Measurements from ENCODE around the gene RBM12. TPM values are rescaled to one million over a fixed set of nuclear protein-coding genes. Genes with fewer than 3 reads are reported as not detected.

The RBM12 gene
- total and polyA plus RNA-seq, 2 of the 8 experiments (the other 6 are each of a cell fraction or from before 2014, with no cell fraction given) = 187 to 214 TPM

GRCh38 chr20:35600993-35601973 is 63.4 kb downstream of the RBM12 start (continued):
- no peak for TF ChIP-seq CHD7 (IDR thresholded peaks at IDR 0.05; ENCODE audit: insufficient replicate concordance, low read length)
- no peak for TF ChIP-seq BCL11A (IDR thresholded peaks at IDR 0.05; ENCODE audit: low read depth in 2 of 2, low read length in 2 of 2)
- TF ChIP-seq PHF8 (conservative IDR thresholded peaks at IDR 0.05; ENCODE audit: low read depth, low read length) = no peak
- TF ChIP-seq TBP (IDR thresholded peaks at IDR 0.05; ENCODE audit: low read depth, low read length) = no peak
- no peak for TF ChIP-seq GTF2F1 (IDR thresholded peaks at IDR 0.05; ENCODE audit: borderline replicate concordance, low read depth, low read length)
- peak; percentile 100 for TF ChIP-seq MAX (IDR thresholded peaks at IDR 0.05)
- no peak for TF ChIP-seq RFX5 (IDR thresholded peaks at IDR 0.05; ENCODE audit: borderline replicate concordance, low read depth, low read length)
- no peak for TF ChIP-seq CHD2 (IDR thresholded peaks at IDR 0.05; ENCODE audit: low read length)
- TF ChIP-seq CTBP2 (IDR thresholded peaks at IDR 0.05; ENCODE audit: borderline replicate concordance, insufficient read depth, insufficient read length, low read length) = peak; percentile 29
